H9 (cell line): ENCODE results near the gene AACS. TPM values are rescaled to one million over a fixed set of nuclear protein-coding genes. Genes with fewer than 3 reads are reported as not detected.

Source experiments
- DNase-seq: peaks from one replicate; pipeline ENCODE4 v3.0.0-alpha.2; 2017
- H2AFZ ChIP-seq: one replicate; pipeline ENCODE4 v1.6.1; 2013; ENCODE audit warnings: mild to moderate bottlenecking, low read length, control low read depth, moderate library complexity
- H2AK5ac ChIP-seq: 2 replicates; pipeline ENCODE4 v1.6.1; 2013; ENCODE audit warnings: low read length, control low read depth, mixed read lengths; ENCODE audit not compliant: insufficient read length
- H2BK120ac ChIP-seq: one replicate; pipeline ENCODE4 v1.6.1; 2013; ENCODE audit warnings: low read depth, mild to moderate bottlenecking, low read length, control low read depth, inconsistent platforms; ENCODE audit not compliant: poor library complexity, severe bottlenecking
- H2BK12ac ChIP-seq: 2 replicates; pipeline ENCODE4 v1.6.1; 2013; ENCODE audit warnings: low read length, control low read depth, mixed read lengths, low read depth; ENCODE audit not compliant: insufficient read length
- H2BK15ac ChIP-seq: 2 replicates; pipeline ENCODE4 v1.6.1; 2013; ENCODE audit warnings: low read depth, low read length, control low read depth
- H2BK20ac ChIP-seq: one replicate; pipeline ENCODE4 v1.6.1; 2013; ENCODE audit warnings: low read depth, mild to moderate bottlenecking, low read length, control low read depth, inconsistent platforms; ENCODE audit not compliant: poor library complexity, severe bottlenecking
- H2BK5ac ChIP-seq: 2 replicates; pipeline ENCODE4 v1.6.1; 2013; ENCODE audit warnings: low read length, control low read depth, mixed read lengths; ENCODE audit not compliant: insufficient read length
- H3K14ac ChIP-seq: 2 replicates; pipeline ENCODE4 v1.6.1; 2013; ENCODE audit warnings: low read length, control low read depth; ENCODE audit not compliant: insufficient read depth
- H3K18ac ChIP-seq: 2 replicates; pipeline ENCODE4 v1.6.1; 2013; ENCODE audit warnings: low read depth, mild to moderate bottlenecking, mixed read lengths, low read length, control low read depth; ENCODE audit not compliant: insufficient read length
- H3K23ac ChIP-seq: 2 replicates; pipeline ENCODE4 v1.6.1; 2013; ENCODE audit warnings: low read length, control low read depth, mixed read lengths, low read depth; ENCODE audit not compliant: insufficient read length
- H3K23me2 ChIP-seq: 2 replicates; pipeline ENCODE4 v1.6.1; 2013; ENCODE audit warnings: low read depth, mild to moderate bottlenecking, mixed read lengths, low read length, control low read depth; ENCODE audit not compliant: insufficient read length, poor library complexity, severe bottlenecking
- H3K27ac ChIP-seq: 2 replicates; pipeline ENCODE4 v1.5.1; 2013; ENCODE audit warnings: low read length, control low read depth, mixed read lengths, low read depth; ENCODE audit not compliant: insufficient read length
- H3K27me3 ChIP-seq: 2 replicates; pipeline ENCODE4 v1.6.1; 2013; ENCODE audit warnings: low read length, control low read depth, inconsistent platforms; ENCODE audit not compliant: insufficient read depth
- H3K4ac ChIP-seq: 2 replicates; pipeline ENCODE4 v1.6.1; 2013; ENCODE audit warnings: low read depth, mild to moderate bottlenecking, control low read depth, inconsistent platforms, low read length, moderate library complexity
- H3K4me1 ChIP-seq: 2 replicates; pipeline ENCODE4 v1.6.1; 2013; ENCODE audit warnings: low read length, control low read depth, inconsistent platforms; ENCODE audit not compliant: insufficient read depth
- H3K4me2 ChIP-seq: 2 replicates; pipeline ENCODE4 v1.6.1; 2013; ENCODE audit warnings: low read length, control low read depth, mixed read lengths; ENCODE audit not compliant: insufficient read length, insufficient read depth
- H3K56ac ChIP-seq: 2 replicates; pipeline ENCODE4 v1.6.1; 2013; ENCODE audit warnings: low read depth, mild to moderate bottlenecking, mixed read lengths, low read length, control low read depth; ENCODE audit not compliant: insufficient read length
- H3K79me1 ChIP-seq: 2 replicates; pipeline ENCODE4 v1.6.1; 2013; ENCODE audit warnings: low read depth, mild to moderate bottlenecking, moderate library complexity, low read length, control low read depth, inconsistent platforms; ENCODE audit not compliant: insufficient read depth, poor library complexity, severe bottlenecking
- H3K79me2 ChIP-seq: 2 replicates; pipeline ENCODE4 v1.6.1; 2013; ENCODE audit warnings: low read length, control low read depth, inconsistent platforms; ENCODE audit not compliant: insufficient read depth
- H3K9ac ChIP-seq: 2 replicates; pipeline ENCODE4 v1.6.1; 2013; ENCODE audit warnings: low read length, control low read depth, mixed read lengths; ENCODE audit not compliant: insufficient read length; ENCODE audit errors: extremely low read depth
- H3K9me3 ChIP-seq: one replicate; pipeline ENCODE4 v1.6.1; 2013; ENCODE audit warnings: low read depth, low read length, inconsistent platforms; ENCODE audit not compliant: control insufficient read depth
- H3T11ph ChIP-seq: one replicate; pipeline ENCODE4 v1.6.1; 2013; ENCODE audit warnings: mild to moderate bottlenecking, low read length, control low read depth, inconsistent platforms
- H4K20me1 ChIP-seq: one replicate; pipeline ENCODE4 v1.6.1; 2013; ENCODE audit not compliant: control insufficient read depth, insufficient read length, insufficient read depth
- H4K5ac ChIP-seq: 2 replicates; pipeline ENCODE4 v1.6.1; 2013; ENCODE audit warnings: low read depth, mild to moderate bottlenecking, mixed read lengths, low read length, control low read depth; ENCODE audit not compliant: insufficient read length
- H4K8ac ChIP-seq: replicated peaks from 2 replicates; pipeline ENCODE4 v1.6.1; 2013; ENCODE audit warnings: low read length, control low read depth, mixed read lengths, low read depth; ENCODE audit not compliant: insufficient read length
- H4K91ac ChIP-seq: 2 replicates; pipeline ENCODE4 v1.6.1; 2013; ENCODE audit warnings: low read depth, mild to moderate bottlenecking, moderate library complexity, mixed read lengths, low read length, control low read depth; ENCODE audit not compliant: insufficient read length
- H3K27ac Mint-ChIP-seq, 3 experiments: 2 replicates in 2 of 3; 3 replicates in 1 of 3; pipeline ENCODE4 v1.8.0; 2020 to 2021; ENCODE audit warnings: mixed read lengths in 3 of 3, mild to moderate bottlenecking in 1 of 3, moderate library complexity in 1 of 3
- H3K27me3 Mint-ChIP-seq: 2 replicates; pipeline ENCODE4 v1.8.0; 2021; ENCODE audit warnings: low read depth, mild to moderate bottlenecking, moderate library complexity, mixed read lengths
- H3K36me3 Mint-ChIP-seq, 3 experiments: 2 replicates in 2 of 3; 3 replicates in 1 of 3; pipeline ENCODE4 v1.8.0; 2020 to 2021; ENCODE audit warnings: low read depth in 3 of 3, mixed read lengths in 3 of 3; ENCODE audit not compliant: insufficient read depth in 1 of 3
- H3K4me1 Mint-ChIP-seq, 2 experiments: 2 replicates each; pipeline ENCODE4 v1.8.0; 2020; ENCODE audit warnings: mixed read lengths in 2 of 2
- H3K4me3 Mint-ChIP-seq, 2 experiments: 2 replicates in 1 of 2; 3 replicates in 1 of 2; pipeline ENCODE4 v1.8.0; 2020 to 2021; ENCODE audit warnings: mild to moderate bottlenecking in 2 of 2, mixed read lengths in 2 of 2, moderate library complexity in 1 of 2
- H3K9me3 Mint-ChIP-seq, 2 experiments: 2 replicates in 1 of 2; 3 replicates in 1 of 2; pipeline ENCODE4 v1.8.0; 2020; ENCODE audit warnings: mild to moderate bottlenecking in 2 of 2, mixed read lengths in 2 of 2, moderate library complexity in 1 of 2
- CTCF ChIP-seq: fragments of 200-600 bp; sonication (generic); conservative IDR thresholded peaks from 3 replicates; pipeline ENCODE4 v1.8.0; 2021; ENCODE audit warnings: antibody characterized with exemption, mild to moderate bottlenecking
- total RNA-seq: library from RNA; stranded (reverse); gene quantifications from 2 replicates; pipeline ENCODE4 v1.2.1, GENCODE V29; 2021

Gene AACS
- total RNA-seq, 1 experiment from 2014 or later, result 35.0 TPM

- Histone ChIP-seq H2BK20ac (no peak overlapping the region), H3K79me2 (no peaks in the 10 kb centered on the region), H2BK15ac (no peak overlapping the region), H3K27ac (no peak overlapping the region), H4K91ac (no peak overlapping the region), H3K56ac (no peak overlapping the region), H3K14ac (no peak overlapping the region), H3K18ac (no peak overlapping the region), H3K4ac (no peak overlapping the region), H3T11ph (no peak overlapping the region), H3K27me3 (no peaks in the 10 kb centered on the region; the same call in 1 of the 2 replicates), H2AFZ (no peak overlapping the region), H2BK120ac (no peak overlapping the region), H4K8ac (no peak overlapping the region), H3K23me2 (no peaks in the 10 kb centered on the region), H2BK12ac (no peak overlapping the region), H4K20me1 (no peaks in the 10 kb centered on the region), H3K79me1 (no peaks in the 10 kb centered on the region), H3K9me3 (no peaks in the 10 kb centered on the region), H3K9ac (no peak overlapping the region), H3K4me2 (no peak overlapping the region), H2AK5ac (no peak overlapping the region), H3K4me1 (no peaks in the 10 kb centered on the region), H4K5ac (no peak overlapping the region), H2BK5ac (no peak overlapping the region), H3K23ac (no peak overlapping the region)
- H3K27me3 Mint-ChIP-seq, result peaks cover 30% of the 10 kb centered on the region
- peaks cover 0 to 8% of the 10 kb centered on the region in 2 experiments; a peak in 2 of 4 replicates for H3K4me1 Mint-ChIP-seq
- peaks cover 0 to 6% (median 0%) of the 10 kb centered on the region in 3 experiments; a peak in 2 of 7 replicates for H3K36me3 Mint-ChIP-seq
- no peak for DNase-seq
- no peak for TF ChIP-seq CTCF
- H3K9me3 Mint-ChIP-seq, result peaks cover 3 to 9% of the 10 kb centered on the region in 2 experiments
- H3K4me3 Mint-ChIP-seq, result no peak overlapping the region
- no peak overlapping the region for H3K27ac Mint-ChIP-seq
Measured at GRCh38 chr12:125175576-125175975, 110.3 kb downstream of the AACS start.
